Colonic mucosa (tissue), 4 donors: ENCODE measurements around the gene PTK6. TPM values are rescaled to one million over a fixed set of nuclear protein-coding genes. Genes with fewer than 3 reads are reported as not detected.

Experiments
- DNase-seq: peaks from one replicate; pipeline ENCODE4 v3.0.0-alpha.2; 2020
- H3K27ac ChIP-seq: fragments of 200-600 bp; one replicate; pipeline ENCODE4 v1.8.0; 2021
- H3K27me3 ChIP-seq: fragments of 200-600 bp; one replicate; pipeline ENCODE4 v1.8.0; 2021
- H3K36me3 ChIP-seq: fragments of 200-600 bp; one replicate; pipeline ENCODE4 v1.8.0; 2021
- H3K4me1 ChIP-seq: fragments of 200-600 bp; one replicate; pipeline ENCODE4 v1.8.0; 2021; ENCODE audit warnings: mild to moderate bottlenecking
- H3K4me3 ChIP-seq: fragments of 200-600 bp; one replicate; pipeline ENCODE4 v1.8.0; 2021
- H3K9ac ChIP-seq, 2 donors: one replicate each; pipeline ENCODE4 v1.7.0; 2013; ENCODE audit warnings: control low read depth in 2 of 2, low read depth in 2 of 2, low read length in 2 of 2
- H3K9me3 ChIP-seq: fragments of 200-600 bp; one replicate; pipeline ENCODE4 v1.8.0; 2021
- CTCF ChIP-seq: fragments of 200-600 bp; IDR thresholded peaks from one replicate; pipeline ENCODE4 v1.8.0; 2022; ENCODE audit warnings: antibody characterized with exemption, mild to moderate bottlenecking
- intact Hi-C: fragments of 100-400 bp; cut with DNase I; formaldehyde crosslinking; loops from one replicate; pipeline ENCODE4 v1.14.1; 2022
- total RNA-seq, 2 donors: library from RNA; stranded (reverse); fragmentation: NEBNext Ultra II Directional in 1 of 2; extraction: Animal tissue kit (Norgen Biotek cat#: 25700) in 1 of 2; gene quantifications; one replicate each; pipeline ENCODE4 v1.2.1, GENCODE V29; 2021
- donor health status: healthy.
- donor health status: DM: no; HTN: no; CAD: no.
- donor health status: DM: no; HTN: no; CAD: no.

Gene PTK6
- total RNA-seq, 2 donors from 2014 or later, result 69.0 to 91.1 TPM

- H3K36me3 ChIP-seq, result no peaks in the 10 kb centered on the region
- no peak overlapping the region for H3K27ac ChIP-seq
- no peak overlapping the region for H3K4me3 ChIP-seq
- H3K9me3 ChIP-seq, result no peaks in the 10 kb centered on the region
- H3K27me3 ChIP-seq, result peaks cover 12% of the 10 kb centered on the region
- peaks cover 11% of the 10 kb centered on the region for H3K4me1 ChIP-seq
- intact Hi-C loops, result loop anchor here (10.0 kb wide), 1 partner anchor 316 kb away; the partner anchor contains the start of genes ABHD16B and TPD52L2
- no peak for TF ChIP-seq CTCF
- no peak overlapping the region for H3K9ac ChIP-seq
- DNase-seq, result no peak
Observed at GRCh38 chr20:63549019-63549418, 11.8 kb upstream of the PTK6 start.

GRCh38 chr20:63548542-63548941 is 11.4 kb upstream of the PTK6 start:
- no peak for TF ChIP-seq CTCF
- H3K27me3 ChIP-seq, result peaks cover 12% of the 10 kb centered on the region
- no peaks in the 10 kb centered on the region for H3K36me3 ChIP-seq
- no peak for DNase-seq
- no peaks in the 10 kb centered on the region for H3K9me3 ChIP-seq
- intact Hi-C loops, result loop anchor here (10.0 kb wide), 1 partner anchor 316 kb away; the partner anchor contains the start of genes ABHD16B and TPD52L2
- peaks cover 11% of the 10 kb centered on the region for H3K4me1 ChIP-seq
- H3K4me3 ChIP-seq, result no peak overlapping the region
- H3K27ac ChIP-seq, result no peak overlapping the region
- H3K9ac ChIP-seq, result no peak overlapping the region

- peaks cover 11% of the 10 kb centered on the region for H3K4me1 ChIP-seq
- intact Hi-C loops, result loop anchor here (10.0 kb wide), 1 partner anchor 317 kb away; the partner anchor contains the start of genes ABHD16B and TPD52L2
- no peaks in the 10 kb centered on the region for H3K36me3 ChIP-seq
- TF ChIP-seq CTCF, result no peak
- H3K4me3 ChIP-seq, result no peak within 1 kb of the TSS
- no peaks in the 10 kb centered on the region for H3K9me3 ChIP-seq
- DNase-seq, result no peak
- no peak within 1 kb of the TSS for H3K27ac ChIP-seq
- no peak within 1 kb of the TSS for H3K9ac ChIP-seq
- peaks cover 12% of the 10 kb centered on the region for H3K27me3 ChIP-seq
Observed at GRCh38 chr20:63547725-63548480, 10.7 kb upstream of the PTK6 start, which contains the start of gene SRMS. TSS of gene SRMS (minus strand) at chr20:63547749. CDS start at chr20:63547463, 286 bp downstream.

- TF ChIP-seq CTCF, result no peak
- H3K4me1 ChIP-seq, result peaks cover 11% of the 10 kb centered on the region
- H3K36me3 ChIP-seq, result no peaks in the 10 kb centered on the region
- H3K27ac ChIP-seq, result no peak overlapping the region
- H3K9me3 ChIP-seq, result no peaks in the 10 kb centered on the region
- H3K4me3 ChIP-seq, result no peak overlapping the region
- intact Hi-C loops, result loop anchor here (10.0 kb wide), 1 partner anchor 318 kb away; the partner anchor contains the start of genes ABHD16B and TPD52L2
- H3K27me3 ChIP-seq, result peaks cover 12% of the 10 kb centered on the region
- DNase-seq, result no peak
- H3K9ac ChIP-seq, result no peak overlapping the region
Observed at GRCh38 chr20:63546956-63547724, 10.0 kb upstream of the PTK6 start.

GRCh38 chr20:63546256-63546955 is 9.2 kb upstream of the PTK6 start:
- Histone ChIP-seq H3K27me3 (peaks cover 12% of the 10 kb centered on the region), H3K9ac (no peak overlapping the region), H3K4me3 (no peak overlapping the region), H3K4me1 (peaks cover 11% of the 10 kb centered on the region), H3K9me3 (no peaks in the 10 kb centered on the region), H3K27ac (no peak overlapping the region), H3K36me3 (no peaks in the 10 kb centered on the region)
- intact Hi-C loops, result loop anchor here (10.0 kb wide), 1 partner anchor 318 kb away; the partner anchor contains the start of genes ABHD16B and TPD52L2
- no peak for TF ChIP-seq CTCF
- DNase-seq, result no peak
